Neural progenitor cell (in vitro differentiated cells): ENCODE data around the gene MTSS2.
"Not testable (repeated sequence)": the region's sequence is repeated elsewhere in the genome, so short reads cannot be mapped to it uniquely, and the experiment has no call there.

Source experiments
- CTCF ChIP-seq: fragments of 200-600 bp; sonication (generic); IDR thresholded peaks from 2 replicates; pipeline ENCODE4 v1.5.1; 2017; ENCODE audit warnings: antibody characterized with exemption, mild to moderate bottlenecking
- EZH2phosphoT487 ChIP-seq: fragments of 200-600 bp; sonication (generic); IDR thresholded peaks from 2 replicates; pipeline ENCODE4 v1.6.1; 2017; ENCODE audit warnings: antibody characterized with exemption

DNA sequence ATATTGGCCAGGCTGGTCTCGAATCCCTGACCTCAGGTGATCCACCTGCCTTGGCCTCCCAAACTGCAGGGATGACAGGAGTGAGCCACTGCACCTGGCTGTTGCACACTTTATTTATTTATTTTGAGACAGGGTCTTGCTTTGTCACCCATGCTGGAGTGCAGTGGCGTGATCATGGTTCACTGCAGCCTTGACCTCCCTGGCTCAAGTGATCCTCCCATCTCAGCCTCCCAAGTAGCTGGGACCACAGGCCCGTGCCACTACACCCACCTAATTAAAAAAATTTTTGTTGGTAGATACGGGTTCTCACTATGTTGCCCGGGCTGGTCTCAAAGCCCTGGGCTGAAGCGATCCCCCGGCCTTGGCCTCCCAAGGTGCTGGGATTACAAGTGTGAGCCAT is 42.6 kb downstream of the MTSS2 start:
- not testable (repeated sequence) for TF ChIP-seq CTCF, EZH2phosphoT487
